GM21515 (cell line): ENCODE data around the gene FAM234B.

Experiments
- ATAC-seq: cut with Tn5 transposase; IDR thresholded peaks from one replicate; pipeline ENCODE4 v1.9.1; 2021; ENCODE audit not compliant: unreplicated experiment

Gene FAM234B

GRCh38 chr12:13090054-13090453 lies 45.9 kb downstream of the FAM234B start:
- no peak for ATAC-seq

- no peak for ATAC-seq
Measured at GRCh38 chr12:13091832-13092231, 47.7 kb downstream of the FAM234B start.

GRCh38 chr12:13093191-13093847 lies 49.1 kb downstream of the FAM234B start:
- no peak for ATAC-seq

GRCh38 chr12:13093848-13094220 lies 49.7 kb downstream of the FAM234B start:
- no peak for ATAC-seq

- ATAC-seq = no peak
Measured at GRCh38 chr12:13094367-13094766, 50.2 kb downstream of the FAM234B start.

GRCh38 chr12:13095266-13095995 lies 51.2 kb downstream of the FAM234B start:
- ATAC-seq = no peak

GRCh38 chr12:13097491-13098011 lies 53.4 kb downstream of the FAM234B start:
- ATAC-seq = no peak

- ATAC-seq = no peak
Measured at GRCh38 chr12:13099066-13099843, 55.1 kb downstream of the FAM234B start.

GRCh38 chr12:13099844-13100604 lies 55.8 kb downstream of the FAM234B start:
- ATAC-seq = no peak

- ATAC-seq = no peak
Measured at GRCh38 chr12:13100605-13100881, 56.4 kb downstream of the FAM234B start.

- peak; percentile 86 for ATAC-seq
Measured at GRCh38 chr12:13100882-13101769, 56.9 kb downstream of the FAM234B start.

GRCh38 chr12:13101821-13102375 lies 57.7 kb downstream of the FAM234B start:
- no peak for ATAC-seq

- no peak for ATAC-seq
Measured at GRCh38 chr12:13102461-13103195, 58.4 kb downstream of the FAM234B start.

GRCh38 chr12:13103391-13104033 lies 59.3 kb downstream of the FAM234B start, which contains the start of gene GSG1:
Gene GSG1 (minus strand): TSS chr12:13103667. CDS start chr12:13103512, 155 bp downstream.
- ATAC-seq = no peak

- no peak for ATAC-seq
Measured at GRCh38 chr12:13104409-13104808, 60.2 kb downstream of the FAM234B start.

- ATAC-seq = no peak
Measured at GRCh38 chr12:13105781-13106180, 61.6 kb downstream of the FAM234B start.

- no peak for ATAC-seq
Measured at GRCh38 chr12:13106666-13107065, 62.5 kb downstream of the FAM234B start.

- no peak for ATAC-seq
Measured at GRCh38 chr12:13112968-13113367, 68.8 kb downstream of the FAM234B start.
